ENCODE data around the gene BPHL.

- TF ChIP-seq CTCF (conservative IDR thresholded peaks at IDR 0.05; ENCODE audit: low read length) (no peak), EZH2phosphoT487 (IDR thresholded peaks at IDR 0.05; ENCODE audit: borderline replicate concordance, low read depth, low read length) (no peak)
Observed at GRCh38 chr6:3186974-3187382, 68.5 kb downstream of the BPHL start.
